HG02588 (cell line): Measurements from ENCODE around the gene RTF2.

ENCODE experiments used
- ATAC-seq: cut with Tn5 transposase; IDR thresholded peaks from one replicate; pipeline ENCODE4 v1.9.1; 2021; ENCODE audit warnings: mild to moderate bottlenecking, moderate library complexity; ENCODE audit not compliant: unreplicated experiment

The RTF2 gene

GRCh38 chr20:56437196-56437960 lies 31.0 kb upstream of the RTF2 start:
- no peak for ATAC-seq

DNA sequence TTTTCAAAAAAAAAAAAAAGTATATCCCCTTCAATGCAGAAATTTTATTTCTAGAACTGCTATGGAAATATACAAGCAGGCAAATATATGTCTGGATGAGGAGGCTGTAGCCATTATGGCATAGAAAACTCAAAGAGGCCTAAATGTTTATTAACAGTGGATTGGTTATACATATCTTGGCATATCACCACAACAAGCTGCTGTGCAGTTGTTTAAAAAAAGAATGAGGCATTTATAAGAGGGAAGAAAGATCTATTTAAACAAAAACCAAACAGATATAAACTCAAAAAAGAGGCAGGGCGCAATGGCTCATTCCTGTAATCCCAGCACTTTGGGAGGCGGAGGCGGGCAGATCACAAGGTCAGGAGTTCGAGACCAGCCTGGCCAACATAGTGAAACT lies 30.1 kb upstream of the RTF2 start:
- no peak for ATAC-seq

GRCh38 chr20:56439771-56440291 lies 28.6 kb upstream of the RTF2 start:
- ATAC-seq = no peak

- ATAC-seq = peak; percentile 77
Measured at GRCh38 chr20:56440346-56441007, 27.9 kb upstream of the RTF2 start.

GRCh38 chr20:56442389-56443365 lies 25.8 kb upstream of the RTF2 start:
- no peak for ATAC-seq

- no peak for ATAC-seq
Measured at GRCh38 chr20:56443654-56444540, 24.5 kb upstream of the RTF2 start.

DNA sequence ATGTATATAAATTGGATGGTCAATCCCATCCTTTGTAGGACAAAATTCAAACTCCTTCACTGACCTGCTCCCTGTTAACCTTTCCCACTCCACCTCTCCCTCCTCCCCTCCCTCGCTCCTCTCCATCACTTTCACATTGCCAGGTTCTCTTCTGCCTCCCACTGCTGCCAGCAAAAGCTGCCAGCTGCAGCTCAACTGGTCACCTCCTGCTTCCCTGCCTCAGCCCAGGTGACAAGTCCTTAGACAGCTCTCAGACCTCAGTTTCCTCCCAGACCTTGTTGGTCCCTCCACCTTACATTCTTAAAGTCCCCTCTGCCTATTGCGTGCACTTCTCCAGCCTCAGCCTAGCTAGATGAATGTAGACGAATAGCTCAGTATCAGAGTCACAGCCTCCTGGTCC lies 23.3 kb upstream of the RTF2 start:
- no peak for ATAC-seq

DNA sequence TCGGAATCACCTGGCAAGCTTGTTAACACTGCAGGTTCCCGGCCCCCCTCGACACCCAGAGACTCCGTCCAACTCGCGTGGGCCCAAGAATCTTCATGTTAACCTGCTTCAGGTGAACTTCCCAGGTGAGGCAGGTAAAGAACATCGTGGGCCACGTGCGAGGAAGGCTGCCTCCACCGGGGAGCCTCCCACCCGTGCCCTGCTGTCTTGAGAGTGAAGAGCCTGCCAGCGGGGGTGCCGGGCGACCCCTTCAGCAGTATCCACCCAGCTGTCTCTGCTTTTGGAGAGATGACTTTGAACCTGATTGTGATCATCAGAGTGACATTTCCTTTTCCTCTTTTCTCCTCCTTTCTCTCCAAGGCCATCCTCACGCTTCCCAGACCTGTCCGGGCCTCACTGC lies 22.9 kb upstream of the RTF2 start:
- ATAC-seq = no peak

GRCh38 chr20:56447227-56447626 lies 21.2 kb upstream of the RTF2 start:
- no peak for ATAC-seq

- no peak for ATAC-seq
Measured at GRCh38 chr20:56449459-56449858, 19.0 kb upstream of the RTF2 start.

DNA sequence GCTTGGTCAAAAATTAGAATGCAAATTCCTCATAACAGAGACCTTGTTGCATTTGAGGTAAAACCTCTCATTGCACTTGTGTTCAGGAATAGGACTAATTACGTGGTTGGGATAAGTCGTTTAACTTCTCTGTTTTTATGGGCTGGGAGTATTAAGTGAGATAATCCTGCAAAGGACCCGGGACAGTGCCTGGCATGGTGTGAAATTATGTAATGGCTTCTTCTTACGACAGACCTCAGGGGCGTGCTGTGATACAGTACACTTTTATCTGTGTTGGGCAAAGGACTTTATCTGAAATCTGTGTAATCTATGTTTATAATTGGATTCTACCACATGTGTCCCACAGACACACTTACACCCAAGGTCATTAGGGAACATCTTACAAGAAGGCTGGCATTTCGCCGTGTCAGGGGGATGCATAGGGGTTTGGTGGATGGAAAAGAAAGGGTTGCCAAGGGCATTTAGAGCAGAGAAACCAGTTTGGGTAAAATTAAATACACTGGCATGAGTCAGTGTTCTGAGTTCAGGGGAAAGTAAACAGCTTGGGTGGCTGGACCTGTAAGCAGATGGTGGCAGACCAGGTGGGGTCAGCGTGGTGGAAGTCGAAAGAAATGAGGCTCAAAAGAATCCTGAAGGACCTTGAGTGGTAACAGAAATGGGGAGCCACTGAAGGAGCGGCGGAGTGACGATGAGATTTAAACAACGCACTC lies 17.2 kb upstream of the RTF2 start:
- no peak for ATAC-seq

DNA sequence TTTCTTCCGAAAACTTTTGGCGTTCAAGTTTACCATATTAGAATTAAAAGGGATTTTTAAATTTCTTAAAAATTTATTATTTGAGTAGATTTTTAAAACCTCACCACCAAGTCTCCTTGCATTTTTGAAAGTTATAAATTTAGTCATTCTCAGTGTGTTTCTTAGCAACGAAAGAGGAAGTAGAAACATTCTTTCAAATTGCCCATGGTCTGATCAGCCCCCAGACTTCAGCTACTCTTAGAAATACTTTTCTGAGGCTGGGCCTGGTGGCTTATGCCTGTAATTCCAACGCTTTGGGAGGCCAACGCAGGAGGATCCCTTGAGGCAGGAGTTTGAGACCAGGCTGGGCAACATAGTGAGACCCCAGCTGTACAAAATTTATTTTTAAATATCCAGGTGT lies 15.1 kb upstream of the RTF2 start:
- peak; percentile 62 for ATAC-seq

GRCh38 chr20:56454754-56455153 lies 13.7 kb upstream of the RTF2 start:
- peak; percentile 91 for ATAC-seq

- no peak for ATAC-seq
Measured at GRCh38 chr20:56458206-56458821, 10.1 kb upstream of the RTF2 start.

DNA sequence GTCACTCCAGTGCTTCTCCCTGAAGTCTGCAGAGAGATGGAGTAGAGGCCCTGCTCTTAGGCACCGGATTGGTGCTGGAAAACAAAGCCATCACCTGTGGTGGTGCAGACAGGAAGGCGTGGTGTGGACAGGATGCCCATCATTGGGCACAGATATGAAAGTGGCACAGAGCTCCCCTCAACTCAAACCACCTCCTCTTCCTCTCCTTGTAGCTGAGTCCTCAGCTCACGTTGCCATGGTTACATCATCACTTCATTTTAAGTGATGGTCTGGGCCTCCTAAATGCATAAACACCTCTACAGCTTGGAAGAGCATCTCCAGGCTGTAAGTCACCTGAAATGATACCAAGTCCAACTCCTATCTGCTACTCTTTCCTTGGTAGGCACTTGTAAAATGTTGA lies 8.0 kb upstream of the RTF2 start:
- no peak for ATAC-seq

GRCh38 chr20:56461576-56461975 lies 6.9 kb upstream of the RTF2 start:
- ATAC-seq = no peak

DNA sequence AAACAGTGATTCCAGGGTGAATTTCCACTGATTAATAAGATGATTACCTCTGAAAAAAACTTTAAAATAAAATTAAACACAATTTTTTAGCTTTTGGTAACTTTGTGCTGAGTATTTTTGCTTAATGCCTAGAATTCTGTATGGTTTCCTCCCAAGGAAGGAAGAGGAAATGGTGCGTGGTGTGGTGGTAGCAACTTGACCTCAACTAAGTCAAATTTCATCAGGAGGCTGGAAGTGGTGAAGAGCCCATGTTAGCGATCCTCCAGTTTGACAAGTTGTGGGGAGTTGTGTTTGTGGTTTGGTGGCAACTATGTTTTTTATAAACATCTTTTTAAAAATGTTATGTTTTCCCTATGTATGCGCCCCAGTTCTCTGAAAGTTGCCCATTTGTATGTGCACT lies 5.0 kb upstream of the RTF2 start:
- ATAC-seq = no peak

- peak; percentile 34 for ATAC-seq
Measured at GRCh38 chr20:56465997-56466396, 2.4 kb upstream of the RTF2 start.

GRCh38 chr20:56467968-56468315 lies 485 bp upstream of the RTF2 start:
- peak; percentile 1 for ATAC-seq
